Omental fat pad (tissue), 4 donors: ENCODE results near the gene SHOC2. TPM values are rescaled to one million over a fixed set of nuclear protein-coding genes. Genes with fewer than 3 reads are reported as not detected.

Source experiments
- ATAC-seq: fragments of 150-250 bp; one replicate; pipeline ENCODE4 v1.9.1; 2016; ENCODE audit warnings: mild to moderate bottlenecking, moderate library complexity; ENCODE audit not compliant: low FRiP score
- DNase-seq: peaks from one replicate; pipeline ENCODE4 v3.0.0-alpha.2; 2019; ENCODE audit warnings: low spot score
- total RNA-seq, 4 donors: library from RNA; depleted of rRNA; stranded (reverse); fragments of >200 nt; gene quantifications; one replicate each; pipeline ENCODE4 v1.1.0, GENCODE V29; 2016
- TF ChIP-seq, protein P1 (sequence below), 3 donors: fragments of 450-650 bp; IDR thresholded peaks; one replicate each; pipeline ENCODE4 v1.5.1; 2016 to 2017; ENCODE audit warnings: antibody characterized with exemption in 3 of 3, mild to moderate bottlenecking in 3 of 3, moderate library complexity in 2 of 3

Gene SHOC2
- total RNA-seq, 4 donors from 2014 or later: 52.4 to 73.6 (median 67.6) TPM

GRCh38 chr10:110876000-110876399 lies 43.4 kb upstream of the SHOC2 start:
- TF ChIP-seq, protein P1, sequence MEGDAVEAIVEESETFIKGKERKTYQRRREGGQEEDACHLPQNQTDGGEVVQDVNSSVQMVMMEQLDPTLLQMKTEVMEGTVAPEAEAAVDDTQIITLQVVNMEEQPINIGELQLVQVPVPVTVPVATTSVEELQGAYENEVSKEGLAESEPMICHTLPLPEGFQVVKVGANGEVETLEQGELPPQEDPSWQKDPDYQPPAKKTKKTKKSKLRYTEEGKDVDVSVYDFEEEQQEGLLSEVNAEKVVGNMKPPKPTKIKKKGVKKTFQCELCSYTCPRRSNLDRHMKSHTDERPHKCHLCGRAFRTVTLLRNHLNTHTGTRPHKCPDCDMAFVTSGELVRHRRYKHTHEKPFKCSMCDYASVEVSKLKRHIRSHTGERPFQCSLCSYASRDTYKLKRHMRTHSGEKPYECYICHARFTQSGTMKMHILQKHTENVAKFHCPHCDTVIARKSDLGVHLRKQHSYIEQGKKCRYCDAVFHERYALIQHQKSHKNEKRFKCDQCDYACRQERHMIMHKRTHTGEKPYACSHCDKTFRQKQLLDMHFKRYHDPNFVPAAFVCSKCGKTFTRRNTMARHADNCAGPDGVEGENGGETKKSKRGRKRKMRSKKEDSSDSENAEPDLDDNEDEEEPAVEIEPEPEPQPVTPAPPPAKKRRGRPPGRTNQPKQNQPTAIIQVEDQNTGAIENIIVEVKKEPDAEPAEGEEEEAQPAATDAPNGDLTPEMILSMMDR (IDR thresholded peaks at IDR 0.05): no peak
- ATAC-seq (no peak), DNase-seq (no peak)

GRCh38 chr10:110876788-110877187 lies 42.6 kb upstream of the SHOC2 start:
- TF ChIP-seq, protein P1 (IDR thresholded peaks at IDR 0.05): no peak
- ATAC-seq (no peak), DNase-seq (no peak)

DNA sequence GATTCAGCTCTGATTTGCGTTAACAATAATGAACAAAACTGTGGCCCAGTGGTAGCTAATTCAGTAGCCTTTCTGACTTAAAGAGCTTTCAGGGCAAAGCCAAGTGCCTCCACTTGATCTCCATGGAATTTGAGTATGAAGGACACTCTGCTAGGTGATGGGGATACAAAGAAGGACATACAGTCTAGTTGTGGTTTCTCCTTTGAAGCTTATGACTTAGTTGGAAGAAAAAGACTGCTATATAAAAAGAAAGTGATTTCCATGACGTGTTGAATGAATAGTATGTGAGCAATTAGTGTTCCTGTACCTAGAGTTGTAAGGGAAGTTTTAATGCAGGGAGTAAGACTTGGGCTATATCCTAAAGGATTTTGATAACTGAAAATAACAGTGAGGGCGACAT lies 39.4 kb upstream of the SHOC2 start:
- DNase-seq (no peak), ATAC-seq (no peak)
- TF ChIP-seq, protein P1 (IDR thresholded peaks at IDR 0.05): no peak

DNA sequence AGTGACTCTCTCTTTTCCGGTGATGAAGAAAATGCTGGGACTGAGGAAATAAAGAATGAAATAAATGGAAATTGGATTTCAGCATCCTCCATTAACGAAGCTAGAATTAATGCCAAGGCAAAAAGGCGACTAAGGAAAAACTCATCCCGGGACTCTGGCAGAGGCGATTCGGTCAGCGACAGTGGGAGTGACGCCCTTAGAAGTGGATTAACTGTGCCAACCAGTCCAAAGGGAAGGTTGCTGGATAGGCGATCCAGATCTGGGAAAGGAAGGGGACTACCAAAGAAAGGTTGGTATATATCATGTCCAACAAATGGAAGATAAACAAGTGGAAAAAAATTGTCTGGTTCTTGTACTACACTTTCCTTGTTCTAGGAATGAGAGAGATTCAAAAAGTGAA lies 38.2 kb upstream of the SHOC2 start:
- TF ChIP-seq, protein P1 (IDR thresholded peaks at IDR 0.05): no peak
- ATAC-seq: no peak
- DNase-seq: no peak

GRCh38 chr10:110881905-110882304 lies 37.5 kb upstream of the SHOC2 start:
- TF ChIP-seq, protein P1 (IDR thresholded peaks at IDR 0.05): no peak
- DNase-seq (no peak), ATAC-seq (no peak)

- TF ChIP-seq, protein P1 (IDR thresholded peaks at IDR 0.05): no peak
- DNase-seq: no peak
- ATAC-seq: no peak
These were observed 35.5 kb upstream of the SHOC2 start for GRCh38 chr10:110883924-110884323.

- no peak for DNase-seq
- TF ChIP-seq, protein P1 (IDR thresholded peaks at IDR 0.05): no peak
- ATAC-seq: no peak
These were observed 33.3 kb upstream of the SHOC2 start for GRCh38 chr10:110885932-110886674.
